ENCODE data around the gene SYT1.
A peak's percentile ranks its signal among the peaks of the same experiment; 100 is the strongest.

SYT1 gene

DNA sequence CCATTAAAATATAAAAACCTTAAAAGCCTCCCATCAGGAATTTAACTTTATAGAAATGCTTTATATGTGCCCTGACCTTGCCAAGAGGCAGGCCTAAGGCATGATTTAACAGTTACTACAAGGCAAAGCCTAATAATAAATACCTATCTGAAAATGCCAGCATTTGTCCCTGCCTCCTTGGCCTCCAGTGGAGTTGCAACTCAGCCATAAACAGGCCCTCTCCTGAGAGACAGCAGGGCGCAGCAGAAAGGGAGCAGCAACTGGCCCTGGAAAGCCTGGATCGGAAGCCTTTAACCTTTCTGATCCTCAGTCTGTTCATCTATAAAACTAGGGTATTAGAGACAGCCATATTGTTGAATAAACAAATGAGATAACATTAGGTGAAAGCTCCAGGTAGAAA, 501.8 kb downstream of the SYT1 start:
- WGBS, result 86% methylated on average over 1 of the region's 2 CpGs
- no peaks in the 10 kb centered on the region for H3K4me1 ChIP-seq (ENCODE audit: control insufficient read depth, insufficient read depth, low read depth, low read length)
- H2BK15ac ChIP-seq (ENCODE audit: low read depth, poor library complexity, severe bottlenecking), result no peak overlapping the region
- no peaks in the 10 kb centered on the region for H3K27me3 ChIP-seq (ENCODE audit: control insufficient read depth in 1 of 2, insufficient read depth in 1 of 2, low read length in 2 of 2)
- no peak overlapping the region for H3K27ac ChIP-seq (ENCODE audit: low read length, poor library complexity, severe bottlenecking)
- no peak overlapping the region for H3K9ac ChIP-seq (ENCODE audit: low read length)
- DNase-seq, result no peak
- no peak overlapping the region for H2AFZ ChIP-seq (ENCODE audit: low read depth, low read length)
- H4K8ac ChIP-seq (ENCODE audit: low read length), result no peak overlapping the region
- H2BK12ac ChIP-seq (ENCODE audit: low read length in 2 of 2), result no peak overlapping the region
- no peaks in the 10 kb centered on the region for H3K79me1 ChIP-seq (replicated peaks; ENCODE audit: low read length, poor library complexity, severe bottlenecking)
- H3K4me2 ChIP-seq (ENCODE audit: low read length, poor library complexity, severe bottlenecking), result no peak overlapping the region
- H3K4me3 ChIP-seq (ENCODE audit: insufficient read depth in 1 of 2, low read depth in 1 of 2, low read length in 2 of 2), result no peak overlapping the region
- no peak overlapping the region for H2AK5ac ChIP-seq (ENCODE audit: low read length, severe bottlenecking)
- H2BK5ac ChIP-seq (ENCODE audit: low read depth, low read length, poor library complexity, severe bottlenecking), result no peak overlapping the region
- H4K91ac ChIP-seq (ENCODE audit: low read length), result no peak overlapping the region
- H3K14ac ChIP-seq (ENCODE audit: low read length in 2 of 2), result no peak overlapping the region
- H3K9me3 ChIP-seq (ENCODE audit: control insufficient read depth, low read length), result no peaks in the 10 kb centered on the region
- no peak overlapping the region for H3K23ac ChIP-seq (ENCODE audit: low read length in 2 of 2)
- no peak overlapping the region for H2BK120ac ChIP-seq (ENCODE audit: low read depth, low read length)
- no peak overlapping the region for H3K4ac ChIP-seq (ENCODE audit: low read depth in 1 of 2, low read length in 2 of 2)
- no peaks in the 10 kb centered on the region for H3K36me3 ChIP-seq (ENCODE audit: control insufficient read depth in 1 of 2, insufficient read depth in 2 of 2, low read depth in 1 of 2, low read length in 2 of 2)
- H3K18ac ChIP-seq (ENCODE audit: low read depth in 1 of 2, low read length in 2 of 2), result no peak overlapping the region

DNA sequence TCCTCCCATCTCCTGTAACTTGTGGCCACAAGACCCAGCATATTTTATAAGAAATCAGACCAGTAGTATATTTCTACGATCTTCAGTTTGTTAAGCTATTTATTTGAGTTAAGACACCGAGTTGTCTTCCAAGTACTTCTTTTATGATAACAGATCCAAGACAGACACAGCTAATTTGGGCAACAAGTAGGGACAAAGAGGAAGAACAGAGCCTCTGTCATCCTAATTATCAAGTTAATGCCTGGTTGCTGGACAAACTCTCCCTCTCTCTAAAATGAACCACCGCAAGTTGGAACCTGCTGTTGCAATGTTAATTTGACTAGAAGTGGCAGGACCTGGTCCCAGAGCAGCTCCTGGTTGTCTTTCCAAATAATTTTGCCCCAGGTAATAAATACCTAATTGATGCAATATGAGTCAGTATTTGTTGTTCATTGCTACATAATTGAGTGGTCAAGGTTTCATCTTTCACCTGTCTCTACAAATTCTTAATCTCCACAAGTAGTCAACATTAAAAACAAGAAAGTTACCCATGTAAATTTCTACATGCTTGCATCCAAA, 502.5 kb downstream of the SYT1 start:
- no peak overlapping the region for H2BK5ac ChIP-seq (ENCODE audit: low read depth, low read length, poor library complexity, severe bottlenecking)
- no peak overlapping the region for H3K23ac ChIP-seq (ENCODE audit: low read length in 2 of 2)
- H2AFZ ChIP-seq (ENCODE audit: low read depth, low read length), result no peak overlapping the region
- H2AK5ac ChIP-seq (ENCODE audit: low read length, severe bottlenecking), result no peak overlapping the region
- H4K8ac ChIP-seq (ENCODE audit: low read length), result no peak overlapping the region
- no peaks in the 10 kb centered on the region for H3K36me3 ChIP-seq (ENCODE audit: control insufficient read depth in 1 of 2, insufficient read depth in 2 of 2, low read depth in 1 of 2, low read length in 2 of 2)
- no peaks in the 10 kb centered on the region for H3K27me3 ChIP-seq (ENCODE audit: control insufficient read depth in 1 of 2, insufficient read depth in 1 of 2, low read length in 2 of 2)
- H3K79me1 ChIP-seq (replicated peaks; ENCODE audit: low read length, poor library complexity, severe bottlenecking), result no peaks in the 10 kb centered on the region
- no peak overlapping the region for H4K91ac ChIP-seq (ENCODE audit: low read length)
- no peak overlapping the region for H2BK12ac ChIP-seq (ENCODE audit: low read length in 2 of 2)
- no peaks in the 10 kb centered on the region for H3K9me3 ChIP-seq (ENCODE audit: control insufficient read depth, low read length)
- no peak for DNase-seq
- H3K14ac ChIP-seq (ENCODE audit: low read length in 2 of 2), result no peak overlapping the region
- no peak overlapping the region for H3K18ac ChIP-seq (ENCODE audit: low read depth in 1 of 2, low read length in 2 of 2)
- WGBS, result 73% methylated on average over 2 of the region's 3 CpGs
- H2BK120ac ChIP-seq (ENCODE audit: low read depth, low read length), result no peak overlapping the region
- no peak overlapping the region for H3K9ac ChIP-seq (ENCODE audit: low read length)
- H3K4me1 ChIP-seq (ENCODE audit: control insufficient read depth, insufficient read depth, low read depth, low read length), result no peaks in the 10 kb centered on the region
- H3K4me2 ChIP-seq (ENCODE audit: low read length, poor library complexity, severe bottlenecking), result no peak overlapping the region
- H2BK15ac ChIP-seq (ENCODE audit: low read depth, poor library complexity, severe bottlenecking), result no peak overlapping the region
- no peak overlapping the region for H3K27ac ChIP-seq (ENCODE audit: low read length, poor library complexity, severe bottlenecking)
- no peak overlapping the region for H3K4me3 ChIP-seq (ENCODE audit: insufficient read depth in 1 of 2, low read depth in 1 of 2, low read length in 2 of 2)
- no peak overlapping the region for H3K4ac ChIP-seq (ENCODE audit: low read depth in 1 of 2, low read length in 2 of 2)

DNA sequence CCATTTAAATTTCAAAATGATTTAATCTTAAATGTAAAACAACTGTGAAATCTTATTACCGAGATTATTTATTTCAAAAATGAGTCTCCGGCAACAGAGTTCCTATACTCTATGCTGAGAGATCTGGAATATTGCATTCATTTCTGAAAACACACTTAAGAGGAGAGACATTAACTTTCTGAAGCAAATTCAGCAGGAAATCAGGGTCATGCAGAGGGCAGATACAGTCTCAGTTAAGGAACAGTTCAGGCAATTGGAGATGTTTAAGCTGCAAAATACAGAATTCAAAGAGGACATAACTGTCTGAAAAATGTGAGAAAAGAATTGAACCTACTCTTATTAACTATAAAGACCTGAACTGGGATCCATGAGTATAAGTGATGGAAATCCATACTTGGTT, 505.4 kb downstream of the SYT1 start:
- peak; percentile 6 for DNase-seq
- H3K27me3 ChIP-seq (ENCODE audit: control insufficient read depth in 1 of 2, insufficient read depth in 1 of 2, low read length in 2 of 2), result no peaks in the 10 kb centered on the region
- H2AK5ac ChIP-seq (ENCODE audit: low read length, severe bottlenecking), result no peak overlapping the region
- H3K36me3 ChIP-seq (ENCODE audit: control insufficient read depth in 1 of 2, insufficient read depth in 2 of 2, low read depth in 1 of 2, low read length in 2 of 2), result no peaks in the 10 kb centered on the region
- H3K9me3 ChIP-seq (ENCODE audit: control insufficient read depth, low read length), result no peaks in the 10 kb centered on the region
- no peak overlapping the region for H2BK15ac ChIP-seq (ENCODE audit: low read depth, poor library complexity, severe bottlenecking)
- H3K4me1 ChIP-seq (ENCODE audit: control insufficient read depth, insufficient read depth, low read depth, low read length), result no peaks in the 10 kb centered on the region
- H3K4me2 ChIP-seq (ENCODE audit: low read length, poor library complexity, severe bottlenecking), result no peak overlapping the region
- H4K91ac ChIP-seq (ENCODE audit: low read length), result no peak overlapping the region
- H3K9ac ChIP-seq (ENCODE audit: low read length), result no peak overlapping the region
- no peak overlapping the region for H2BK5ac ChIP-seq (ENCODE audit: low read depth, low read length, poor library complexity, severe bottlenecking)
- H3K27ac ChIP-seq (ENCODE audit: low read length, poor library complexity, severe bottlenecking), result no peak overlapping the region
- H3K18ac ChIP-seq (ENCODE audit: low read depth in 1 of 2, low read length in 2 of 2), result no peak overlapping the region
- H4K8ac ChIP-seq (ENCODE audit: low read length), result no peak overlapping the region
- H2AFZ ChIP-seq (ENCODE audit: low read depth, low read length), result no peak overlapping the region
- no peak overlapping the region for H2BK12ac ChIP-seq (ENCODE audit: low read length in 2 of 2)
- H3K79me1 ChIP-seq (replicated peaks; ENCODE audit: low read length, poor library complexity, severe bottlenecking), result no peaks in the 10 kb centered on the region
- no peak overlapping the region for H3K23ac ChIP-seq (ENCODE audit: low read length in 2 of 2)
- no peak overlapping the region for H3K4me3 ChIP-seq (ENCODE audit: insufficient read depth in 1 of 2, low read depth in 1 of 2, low read length in 2 of 2)
- no peak overlapping the region for H3K4ac ChIP-seq (ENCODE audit: low read depth in 1 of 2, low read length in 2 of 2)
- H3K14ac ChIP-seq (ENCODE audit: low read length in 2 of 2), result no peak overlapping the region
- WGBS, result 80% methylated on average over 1 of the region's 2 CpGs
- H2BK120ac ChIP-seq (ENCODE audit: low read depth, low read length), result no peak overlapping the region

DNA sequence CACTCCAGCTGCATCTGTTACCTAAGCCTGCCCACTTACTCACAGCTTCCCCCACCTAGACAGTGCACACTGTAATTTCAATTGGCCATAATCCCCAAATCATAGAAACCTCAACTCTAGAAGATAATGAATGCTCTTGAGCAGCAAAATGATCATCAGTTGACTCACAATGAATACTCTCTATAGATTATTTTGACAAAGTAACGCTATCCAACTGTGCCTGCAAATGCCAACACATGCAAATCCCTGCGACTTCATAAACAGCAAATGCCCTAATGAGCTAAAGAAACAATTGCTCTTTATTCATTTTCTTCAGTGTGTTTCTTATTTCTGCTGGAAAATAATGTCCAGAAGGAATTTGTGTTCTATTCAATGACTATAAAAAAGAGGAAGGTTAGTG, 506.7 kb downstream of the SYT1 start:
- H3K18ac ChIP-seq (ENCODE audit: low read depth in 1 of 2, low read length in 2 of 2), result no peak overlapping the region
- no peak overlapping the region for H3K27ac ChIP-seq (ENCODE audit: low read length, poor library complexity, severe bottlenecking)
- no peak overlapping the region for H4K8ac ChIP-seq (ENCODE audit: low read length)
- no peak overlapping the region for H2BK15ac ChIP-seq (ENCODE audit: low read depth, poor library complexity, severe bottlenecking)
- no peak overlapping the region for H2BK120ac ChIP-seq (ENCODE audit: low read depth, low read length)
- H3K4me2 ChIP-seq (ENCODE audit: low read length, poor library complexity, severe bottlenecking), result no peak overlapping the region
- no peak overlapping the region for H2BK12ac ChIP-seq (ENCODE audit: low read length in 2 of 2)
- no peak overlapping the region for H3K4me3 ChIP-seq (ENCODE audit: insufficient read depth in 1 of 2, low read depth in 1 of 2, low read length in 2 of 2)
- H4K91ac ChIP-seq (ENCODE audit: low read length), result no peak overlapping the region
- H3K27me3 ChIP-seq (ENCODE audit: control insufficient read depth in 1 of 2, insufficient read depth in 1 of 2, low read length in 2 of 2), result no peaks in the 10 kb centered on the region
- H2BK5ac ChIP-seq (ENCODE audit: low read depth, low read length, poor library complexity, severe bottlenecking), result no peak overlapping the region
- H3K9me3 ChIP-seq (ENCODE audit: control insufficient read depth, low read length), result no peaks in the 10 kb centered on the region
- no peak overlapping the region for H2AFZ ChIP-seq (ENCODE audit: low read depth, low read length)
- 92% methylated on average over 2 of the region's 2 CpGs for WGBS
- H3K79me1 ChIP-seq (replicated peaks; ENCODE audit: low read length, poor library complexity, severe bottlenecking), result no peaks in the 10 kb centered on the region
- H3K36me3 ChIP-seq (ENCODE audit: control insufficient read depth in 1 of 2, insufficient read depth in 2 of 2, low read depth in 1 of 2, low read length in 2 of 2), result no peaks in the 10 kb centered on the region
- H3K4me1 ChIP-seq (ENCODE audit: control insufficient read depth, insufficient read depth, low read depth, low read length), result no peaks in the 10 kb centered on the region
- DNase-seq, result no peak
- H3K23ac ChIP-seq (ENCODE audit: low read length in 2 of 2), result no peak overlapping the region
- no peak overlapping the region for H2AK5ac ChIP-seq (ENCODE audit: low read length, severe bottlenecking)
- no peak overlapping the region for H3K9ac ChIP-seq (ENCODE audit: low read length)
- H3K14ac ChIP-seq (ENCODE audit: low read length in 2 of 2), result no peak overlapping the region
- H3K4ac ChIP-seq (ENCODE audit: low read depth in 1 of 2, low read length in 2 of 2), result no peak overlapping the region
